ENCODE data around the gene FAM124B. TPM values are rescaled to one million over a fixed set of nuclear protein-coding genes. Genes with fewer than 3 reads are reported as not detected.
A peak's percentile ranks its signal among the peaks of the same experiment; 100 is the strongest.
"Not testable (repeated sequence)": the region's sequence is repeated elsewhere in the genome, so short reads cannot be mapped to it uniquely, and the experiment has no call there.

The FAM124B gene
- total RNA-seq, 1 donor from 2014 or later, result 11.8 TPM

DNA sequence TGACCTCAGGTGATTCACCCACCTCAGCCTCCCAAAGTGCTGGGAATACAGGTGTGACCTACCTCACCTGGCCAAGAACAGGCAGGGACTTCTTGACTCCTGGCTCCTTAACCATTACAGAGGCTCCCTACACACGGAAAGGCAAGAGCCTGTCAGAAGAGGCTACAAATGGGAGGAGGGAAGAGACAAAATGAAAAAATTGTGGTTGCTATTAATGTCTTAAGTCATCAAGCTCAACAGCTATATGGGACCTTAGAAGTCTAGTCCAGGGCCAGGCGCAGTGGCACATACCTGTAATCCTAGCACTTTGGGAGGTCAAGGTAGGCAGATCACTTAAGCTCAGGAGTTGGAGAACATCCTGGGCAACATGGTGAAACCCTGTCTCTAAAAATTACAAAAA, 11.5 kb upstream of the FAM124B start:
- no peak for DNase-seq

- peak; percentile 75 for DNase-seq
Measured at GRCh38 chr2:224412141-224413015, 10.5 kb upstream of the FAM124B start.

DNA sequence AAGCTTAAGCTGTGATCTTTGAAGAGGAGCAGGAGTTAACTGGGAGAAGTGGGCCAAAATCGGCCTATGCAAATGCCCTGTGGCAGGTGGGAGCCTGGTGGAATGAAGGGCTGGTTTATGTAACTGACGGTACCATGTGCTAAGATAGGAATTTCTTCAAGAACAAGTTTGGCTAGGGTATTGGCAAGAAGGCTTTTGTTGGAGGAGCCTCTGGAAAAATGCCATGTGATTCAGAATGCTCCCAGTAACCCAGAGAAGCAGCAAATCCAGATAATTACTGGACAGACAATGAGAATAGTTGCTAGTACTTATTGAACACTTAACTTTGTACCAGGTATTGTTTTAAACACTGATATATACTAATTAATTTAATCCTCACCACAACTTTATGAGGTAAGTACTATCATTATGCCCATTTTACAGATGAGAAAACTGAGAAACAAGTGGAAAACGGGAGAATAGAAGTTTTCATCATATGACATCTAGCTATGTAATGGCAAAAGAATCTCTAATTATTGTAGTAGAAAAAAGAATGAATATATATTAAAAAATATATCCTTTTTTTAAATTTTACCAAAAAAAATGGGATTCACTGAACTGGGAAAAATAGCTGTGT, 9.1 kb upstream of the FAM124B start:
- no peak for DNase-seq

DNA sequence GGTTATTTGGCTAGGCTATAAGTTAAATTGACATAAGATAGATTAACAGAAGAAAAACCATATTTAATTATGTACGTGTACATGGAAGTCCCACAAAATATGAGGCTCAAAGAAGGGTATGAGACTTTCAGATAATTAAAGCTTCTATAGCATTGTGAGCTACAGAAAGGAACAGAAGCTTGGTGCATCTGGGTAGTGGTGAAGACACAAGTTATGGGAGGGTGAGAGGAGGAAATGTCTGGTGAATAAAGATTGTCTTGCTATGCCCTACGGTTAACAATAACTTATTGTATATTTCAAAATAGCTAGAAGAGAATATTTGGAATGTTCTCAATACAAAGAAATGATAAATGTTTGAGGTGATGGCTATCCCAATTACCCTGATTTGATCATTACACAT, 6.8 kb upstream of the FAM124B start:
- no peak for DNase-seq

GRCh38 chr2:224407241-224407701, 5.4 kb upstream of the FAM124B start:
- DNase-seq, result no peak

- DNase-seq, result no peak
Measured at GRCh38 chr2:224405841-224406370, 4.0 kb upstream of the FAM124B start.

GRCh38 chr2:224405412-224405811, 3.5 kb upstream of the FAM124B start:
- no peak for DNase-seq

DNA sequence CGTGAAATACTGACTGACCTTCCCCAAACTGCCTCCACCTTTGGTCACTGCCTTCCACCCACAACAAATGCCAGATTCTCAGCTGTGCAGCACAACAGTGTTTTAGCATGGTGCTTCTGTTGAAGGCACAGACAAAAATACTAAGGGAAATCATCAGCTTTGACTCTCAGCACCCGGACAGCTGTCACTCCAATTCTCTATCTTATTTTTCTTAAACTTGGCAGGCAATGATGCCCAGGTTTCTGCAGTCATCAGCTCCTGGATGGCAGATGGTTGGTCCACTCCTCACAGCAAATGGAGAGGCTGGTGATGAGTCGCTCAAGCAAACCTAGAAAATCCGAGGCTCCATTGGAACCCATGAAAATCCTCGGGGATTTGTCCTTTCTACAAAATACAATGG, 2.9 kb upstream of the FAM124B start:
- DNase-seq, result no peak

DNA sequence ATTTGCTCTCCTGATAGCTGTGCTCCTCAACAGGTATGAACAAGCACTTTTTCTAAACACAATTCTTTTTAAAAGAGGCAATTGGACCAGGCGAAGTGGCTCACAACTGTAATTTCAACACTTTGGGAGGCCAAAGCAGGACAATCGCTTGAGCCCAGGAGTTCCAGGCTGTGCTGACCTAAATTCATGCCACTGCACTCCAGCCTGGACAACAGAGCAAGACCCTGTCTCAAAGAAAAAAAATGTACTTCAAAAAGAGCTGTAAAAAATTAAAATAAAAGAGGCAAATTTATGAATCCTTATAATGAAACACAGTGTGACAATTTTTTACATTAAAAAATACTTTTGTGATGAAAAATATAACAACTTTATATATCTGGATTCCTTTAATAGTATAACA, 1.8 kb upstream of the FAM124B start:
- no peak for DNase-seq

- no peak for DNase-seq
Measured at GRCh38 chr2:224400886-224401632, 848 bp downstream of the FAM124B start.

DNA sequence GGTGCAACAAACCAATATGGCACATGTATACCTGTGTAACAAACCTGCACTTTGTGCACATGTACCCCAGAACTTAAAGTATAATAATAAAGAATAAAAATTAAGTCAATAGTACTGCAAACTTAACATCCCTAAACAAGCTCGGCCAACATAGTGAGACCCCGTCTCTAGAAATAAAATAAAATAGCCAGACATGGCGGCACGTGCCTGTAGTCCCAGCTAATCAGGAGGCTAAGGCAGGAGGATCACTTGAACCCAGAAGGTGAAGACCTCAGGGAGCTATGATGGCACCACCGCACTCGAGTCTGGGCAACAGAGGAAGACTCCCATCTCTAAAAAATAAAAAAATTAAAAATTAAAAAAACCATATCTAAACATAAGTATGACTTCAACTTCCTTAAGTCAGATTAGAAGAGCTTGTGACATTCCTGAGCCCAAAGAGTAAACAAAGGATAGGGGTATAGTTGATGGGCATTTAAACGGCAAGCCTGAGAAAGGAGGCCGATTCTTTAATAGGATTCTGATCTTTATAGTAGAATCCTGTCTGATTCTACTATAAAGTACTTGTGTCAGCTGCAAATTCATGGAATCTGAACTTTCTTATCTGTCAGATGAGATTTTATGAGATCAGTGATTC, 1.6 kb downstream of the FAM124B start:
- DNase-seq, result no peak

DNA sequence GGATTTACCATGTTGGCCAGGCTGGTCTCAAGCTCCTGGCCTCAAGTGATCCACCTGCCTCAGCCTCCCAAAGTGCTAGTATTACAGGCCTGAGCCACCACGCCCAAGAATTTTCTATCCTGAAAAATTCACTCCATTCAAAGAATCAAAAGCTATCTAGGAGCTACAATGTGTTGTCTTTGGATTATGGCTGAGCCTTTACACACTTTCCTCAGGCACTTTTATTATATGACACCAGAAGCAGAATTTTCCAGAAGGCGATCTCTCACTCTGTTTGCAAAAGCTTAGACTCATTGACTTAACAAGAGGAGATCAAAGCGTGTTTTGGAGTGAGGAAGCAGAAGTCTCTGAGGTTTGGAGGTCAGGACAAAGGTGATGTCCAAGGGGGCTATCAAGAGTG, 3.6 kb downstream of the FAM124B start:
- DNase-seq, result no peak

GRCh38 chr2:224397100-224397499, 4.8 kb downstream of the FAM124B start:
- DNase-seq, result not testable (repeated sequence)

DNA sequence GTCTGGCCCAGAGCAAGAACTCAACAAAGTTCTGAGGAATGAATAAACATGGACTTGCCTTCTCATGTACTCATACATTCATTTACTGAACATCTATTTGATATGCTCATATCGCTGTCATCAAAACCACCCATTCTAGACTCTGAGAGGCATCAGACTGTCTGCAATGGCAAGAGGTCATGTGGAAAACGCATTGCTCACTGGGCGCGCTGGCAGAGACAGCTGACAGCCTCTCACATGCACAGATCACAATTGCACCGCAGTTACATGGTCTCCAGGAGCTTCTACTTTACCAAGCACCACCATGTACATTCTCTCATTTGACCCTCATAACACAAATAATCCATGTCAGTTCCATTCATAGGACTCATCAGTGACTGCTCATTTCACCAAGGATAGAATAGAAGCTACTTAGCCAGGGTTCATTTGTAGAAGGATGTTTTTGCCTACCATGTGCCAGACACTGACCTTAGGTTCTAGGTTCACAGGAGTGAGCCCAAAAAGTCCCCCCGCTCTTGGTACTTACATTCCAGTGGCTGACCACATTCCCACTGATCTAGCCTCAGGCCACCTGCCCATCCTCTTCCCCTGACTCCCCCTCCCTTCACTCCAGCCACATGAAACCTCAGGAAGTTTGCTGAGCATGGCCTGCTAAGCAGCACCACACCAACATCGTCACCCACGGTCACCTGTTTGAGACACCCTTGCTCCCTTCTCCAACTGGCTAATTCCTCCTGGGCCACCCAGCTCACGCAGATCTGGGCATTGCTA, 6.1 kb downstream of the FAM124B start:
- no peak for DNase-seq

DNA sequence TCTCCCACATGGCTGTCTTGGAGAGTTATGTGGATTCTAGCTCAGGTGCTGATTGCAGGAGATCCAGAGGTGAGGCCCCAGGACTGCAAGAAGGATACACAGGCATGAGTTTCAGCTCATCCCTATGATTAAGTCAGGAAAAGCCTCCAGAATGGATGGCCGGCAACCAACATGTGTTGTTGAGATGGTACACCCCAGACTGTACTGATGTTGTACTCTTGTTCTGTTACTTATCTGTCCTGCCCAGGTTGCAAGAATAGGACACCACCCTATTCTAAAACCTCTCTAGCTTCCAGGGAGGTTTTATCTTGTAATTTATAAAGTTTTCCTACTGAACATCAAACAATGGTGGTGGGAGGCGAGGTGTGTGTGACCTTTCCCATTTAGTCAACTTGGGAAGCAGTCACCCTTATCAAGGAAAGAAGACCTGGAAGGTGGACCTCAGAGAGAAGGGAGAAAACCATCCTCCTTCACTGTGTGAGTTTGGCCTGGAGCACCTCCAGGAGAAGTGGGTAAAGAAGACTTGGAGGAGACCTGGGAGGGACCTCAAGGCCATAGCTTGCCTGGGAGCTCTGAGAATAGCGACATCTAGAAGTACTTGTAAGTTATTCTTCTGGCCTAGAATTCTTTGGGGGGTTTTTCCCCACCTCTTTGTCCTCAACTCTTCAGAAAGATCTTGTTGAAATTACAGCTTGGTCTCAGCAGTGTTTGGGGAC, 8.6 kb downstream of the FAM124B start:
- no peak for DNase-seq

- DNase-seq, result no peak
Measured at GRCh38 chr2:224392545-224392944, 9.4 kb downstream of the FAM124B start.

GRCh38 chr2:224389317-224389716, 12.6 kb downstream of the FAM124B start:
- DNase-seq, result no peak

DNA sequence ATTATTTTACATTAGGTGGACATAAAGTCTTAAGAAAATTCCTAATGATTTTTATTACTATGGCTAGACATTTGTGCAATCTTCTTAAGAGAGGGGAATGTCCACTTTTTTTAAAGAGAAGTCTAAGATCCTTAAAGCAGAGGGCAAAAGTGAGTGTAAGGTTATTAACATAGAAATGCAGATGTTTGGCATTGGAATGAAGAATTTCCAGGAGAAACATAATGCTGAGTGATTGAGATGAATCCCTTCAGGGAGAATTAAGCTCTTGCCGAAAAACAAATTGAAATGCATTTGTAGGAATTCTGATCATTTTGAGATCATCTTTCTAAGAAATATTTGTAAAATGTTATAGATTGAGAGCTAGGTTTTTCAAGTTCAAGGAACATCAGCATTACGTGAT, 15.0 kb downstream of the FAM124B start:
- no peak for DNase-seq

GRCh38 chr2:224382973-224383555, 18.8 kb downstream of the FAM124B start:
- DNase-seq, result no peak

DNA sequence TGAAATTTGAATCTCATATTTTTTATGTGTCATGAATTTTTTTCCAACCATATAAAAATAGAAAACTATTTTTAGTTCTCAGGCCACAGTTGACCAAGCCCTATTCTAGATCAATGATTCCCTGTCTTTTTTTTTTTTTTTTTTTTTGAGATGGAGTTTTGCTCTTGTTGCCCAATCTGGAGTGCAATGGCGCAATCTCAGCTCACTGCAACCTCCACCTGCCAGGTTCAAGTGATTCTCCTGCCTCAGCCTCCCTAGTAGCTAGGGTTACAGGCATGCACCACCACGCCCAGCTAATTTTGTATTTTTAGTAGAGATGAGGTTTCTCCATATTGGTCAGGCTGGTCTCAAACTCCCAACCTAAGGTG, 19.6 kb downstream of the FAM124B start:
- DNase-seq, result not testable (repeated sequence)
